ENCODE measurements around the gene ARG2. TPM values are rescaled to one million over a fixed set of nuclear protein-coding genes. Genes with fewer than 3 reads are reported as not detected.

The ARG2 gene
- total and polyA plus RNA-seq, 2 of the 4 experiments (the other 2 are of a cell fraction), result 1.1 to 2.5 TPM

GRCh38 chr14:67652189-67652588, 32.5 kb downstream of the ARG2 start:
- Histone ChIP-seq H3K9ac (ENCODE audit: low read depth, low read length) (no peak overlapping the region), H3K36me3 (ENCODE audit: control insufficient read depth, insufficient read depth, low read length) (peaks cover 50% of the 10 kb centered on the region), H3K27ac (ENCODE audit: insufficient read depth, low read length) (no peak overlapping the region), H2BK120ac (ENCODE audit: low read depth, low read length) (no peak overlapping the region), H4K20me1 (ENCODE audit: insufficient read depth, low read length) (no peaks in the 10 kb centered on the region), H3K79me1 (ENCODE audit: low read depth in 1 of 2, low read length in 2 of 2) (peaks cover 0 to 6% of the 10 kb centered on the region in 2 experiments; a peak in 1 of 4 replicates), H3K9me1 (ENCODE audit: insufficient read depth, low read length) (peaks cover 6% of the 10 kb centered on the region), H2AFZ (replicated peaks; ENCODE audit: low read length, poor library complexity) (no peak overlapping the region), H3K4me3 (ENCODE audit: insufficient read depth, low read depth, low read length) (no peak overlapping the region), H3K23ac (ENCODE audit: low read depth, low read length) (no peak overlapping the region), H3K56ac (ENCODE audit: extremely low read depth, insufficient read depth, low read length) (no peak overlapping the region), H4K5ac (ENCODE audit: low read depth, low read length) (no peak overlapping the region), H2BK5ac (ENCODE audit: low read depth, low read length, poor library complexity, severe bottlenecking) (no peak overlapping the region), H2AK9ac (replicated peaks; ENCODE audit: low read depth, low read length, poor library complexity) (no peak overlapping the region), H3K4me1 (ENCODE audit: control insufficient read depth, insufficient read depth, low read length) (peaks cover 2% of the 10 kb centered on the region; the same call in 1 of the 2 replicates), H2BK20ac (ENCODE audit: low read depth, low read length) (no peak overlapping the region), H3K14ac (replicated peaks; ENCODE audit: low read depth, low read length) (no peak overlapping the region), H3K27me3 (ENCODE audit: control insufficient read depth, insufficient read depth, low read length) (no peaks in the 10 kb centered on the region), H3K9me3 (ENCODE audit: control insufficient read depth, insufficient read depth, low read length) (no peaks in the 10 kb centered on the region), H2AK5ac (ENCODE audit: low read depth, low read length) (no peak overlapping the region), H3K4me2 (ENCODE audit: low read depth, low read length) (no peak overlapping the region), H3K18ac (ENCODE audit: low read depth, low read length) (no peak overlapping the region), H4K91ac (ENCODE audit: insufficient read depth, low read depth, low read length) (no peak overlapping the region), H3K4ac (ENCODE audit: low read depth, low read length) (no peak overlapping the region), H2BK15ac (ENCODE audit: low read depth, low read length) (no peak overlapping the region), H4K8ac (ENCODE audit: low read depth in 2 of 2, low read length in 2 of 2) (no peak overlapping the region)
- dilution Hi-C loops (cut with HindIII; ENCODE audit: low sequenced_read_pairs, unreplicated experiment), result no loop called here
- ChIA-PET CTCF (interaction anchor here (0.6 kb wide), 1 partner anchor 13 kb away, joined by 4 read pairs; no protein-coding TSS in a partner anchor), POLR2A (ENCODE audit: unreplicated experiment) (no interaction called here)
- TF ChIP-seq FOS (IDR thresholded peaks at IDR 0.05; ENCODE audit: low read depth, low read length), result no peak
- TF ChIP-seq MAZ (IDR thresholded peaks at IDR 0.05; ENCODE audit: borderline replicate concordance, low read depth, low read length), result no peak
- no peak for TF ChIP-seq RFX5 (IDR thresholded peaks at IDR 0.05; ENCODE audit: low read depth, low read length)
- TF ChIP-seq MAFK (IDR thresholded peaks at IDR 0.05; ENCODE audit: low read depth, low read length), result no peak
- TF ChIP-seq CEBPB (IDR thresholded peaks at IDR 0.05; ENCODE audit: low read depth, low read length), result no peak
- TF ChIP-seq RAD21 (IDR thresholded peaks at IDR 0.05; ENCODE audit: low read length), result no peak
- TF ChIP-seq CTCF (conservative IDR thresholded peaks at IDR 0.05; ENCODE audit: low read depth, low read length), result no peak
- TF ChIP-seq USF2 (IDR thresholded peaks at IDR 0.05; ENCODE audit: low read depth, low read length), result no peak
- no peak for TF ChIP-seq ELK1 (IDR thresholded peaks at IDR 0.05; ENCODE audit: borderline replicate concordance, low read depth, low read length)
- TF ChIP-seq RCOR1 (IDR thresholded peaks at IDR 0.05; ENCODE audit: insufficient replicate concordance, low read length), result no peak
- no peak for TF ChIP-seq BHLHE40 (IDR thresholded peaks at IDR 0.05; ENCODE audit: low read depth, low read length)
- no peak for TF ChIP-seq NFE2L2 (IDR thresholded peaks at IDR 0.05; ENCODE audit: low read depth, low read length)
- TF ChIP-seq SMC3 (IDR thresholded peaks at IDR 0.05; ENCODE audit: low read depth, low read length), result no peak
- ATAC-seq (ENCODE audit: low read depth), result no peak
- no CpG with 5 or more reads among the region's 1 CpG for WGBS, 2 experiments (ENCODE audit: extremely low coverage in 2 of 2, insufficient read length in 1 of 2)
- no peak for DNase-seq
- in situ Hi-C loops (cut with MboI; ENCODE audit: low sequenced_read_pairs), result no loop called here
- BruUV-seq (replicated peaks), result no TSS peak
- intact Hi-C loops (cut with micrococcal nuclease), result no loop called here

Data from IMR-90 (cell line).